Activated CD4-positive, alpha-beta T cell treated with anti-CD3 and anti-CD28 coated beads, Interleukin-2, amount 10 ng/mL, durations not matched to agents 7 days and 5 days (primary cell): Measurements from ENCODE around the gene JUND. TPM values are rescaled to one million over a fixed set of nuclear protein-coding genes. Genes with fewer than 3 reads are reported as not detected.

ENCODE experiments used
- CTCF ChIA-PET: fragments of 350-600 bp; sonication (Branson Sonifier 250); formaldehyde crosslinking; loops from one replicate; lab custom pipeline; 2021; ENCODE audit warnings: antibody characterized with exemption; lab: Charles Lee
- POLR2A ChIA-PET: fragments of 350-600 bp; sonication (Branson Sonifier 250); formaldehyde crosslinking; loops from one replicate; lab custom pipeline; 2021; ENCODE audit warnings: antibody characterized with exemption; lab: Charles Lee
- DNase-seq: peaks from one replicate; pipeline ENCODE4 v3.0.0-alpha.2; 2020
- H3K27ac Mint-ChIP-seq: one replicate; pipeline ENCODE4 v1.8.0; 2021; ENCODE audit warnings: mild to moderate bottlenecking, moderate library complexity, mixed read lengths
- H3K27me3 Mint-ChIP-seq: one replicate; pipeline ENCODE4 v1.8.0; 2021; ENCODE audit warnings: mixed read lengths
- H3K36me3 Mint-ChIP-seq: one replicate; pipeline ENCODE4 v1.8.0; 2021; ENCODE audit warnings: low read depth, mixed read lengths
- H3K4me1 Mint-ChIP-seq: one replicate; pipeline ENCODE4 v1.8.0; 2021; ENCODE audit warnings: mixed read lengths
- H3K4me3 Mint-ChIP-seq: one replicate; pipeline ENCODE4 v1.8.0; 2021; ENCODE audit warnings: mild to moderate bottlenecking, moderate library complexity, mixed read lengths
- H3K9me3 Mint-ChIP-seq: one replicate; pipeline ENCODE4 v1.8.0; 2021; ENCODE audit warnings: mixed read lengths
- total RNA-seq, 2 experiments: library from RNA; stranded (reverse); gene quantifications; one replicate each; pipeline ENCODE4 v1.2.3, GENCODE V29; 2021

JUND gene
- total RNA-seq, 2 experiments from 2014 or later = 343 to 347 TPM

DNA sequence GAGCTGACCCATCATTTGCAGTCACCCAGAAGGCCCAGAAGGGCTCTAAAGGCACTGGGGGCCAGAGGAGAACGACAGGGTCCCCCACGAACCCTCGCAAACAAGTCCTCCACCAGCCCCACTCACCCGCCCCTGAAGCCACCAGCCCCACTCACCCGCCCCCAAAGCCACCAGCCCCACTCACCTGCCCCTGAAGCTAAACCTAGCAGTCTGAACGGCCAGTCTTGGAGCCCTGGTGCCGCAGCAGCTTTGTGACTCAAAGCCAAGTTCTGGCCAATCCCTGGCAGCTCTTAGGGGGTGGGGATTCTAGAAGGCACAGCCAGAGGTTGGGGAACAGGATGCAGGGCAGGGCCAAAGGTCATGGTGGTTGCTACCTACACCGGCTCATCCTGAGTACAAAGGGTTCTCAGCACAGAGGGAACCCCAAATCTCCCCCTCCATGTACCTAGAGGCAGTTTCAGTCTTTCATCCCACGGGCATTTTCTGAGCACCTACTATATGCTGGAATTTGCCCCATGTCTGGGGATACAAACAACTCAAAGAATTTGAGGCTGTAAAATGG is 7.1 kb downstream of the JUND start, which contains the start of gene IQCN:
IQCN (minus strand) TSS at position 234 of the 562 bp plus-strand sequence. CDS start 4,974 bp downstream, outside the sequence.
- Mint-ChIP-seq H3K4me1 (peaks cover 35% of the 10 kb centered on the region), H3K4me3 (no peak within 1 kb of the TSS), H3K9me3 (no peaks in the 10 kb centered on the region), H3K27me3 (no peaks in the 10 kb centered on the region), H3K27ac (no peak within 1 kb of the TSS), H3K36me3 (peaks cover 46% of the 10 kb centered on the region)
- ChIA-PET POLR2A (interaction anchor here (0.7 to 1.6 kb wide), 2 partner anchors 47 to 54 kb away, joined by 3 to 4 read pairs; no protein-coding TSS in a partner anchor), CTCF (interaction anchor here (1.0 to 12.7 kb wide), 5 partner anchors 19 to 114 kb away, joined by 3 to 162 read pairs (median 6); a partner anchor contains a TSS)
- DNase-seq = peak; percentile 44

DNA sequence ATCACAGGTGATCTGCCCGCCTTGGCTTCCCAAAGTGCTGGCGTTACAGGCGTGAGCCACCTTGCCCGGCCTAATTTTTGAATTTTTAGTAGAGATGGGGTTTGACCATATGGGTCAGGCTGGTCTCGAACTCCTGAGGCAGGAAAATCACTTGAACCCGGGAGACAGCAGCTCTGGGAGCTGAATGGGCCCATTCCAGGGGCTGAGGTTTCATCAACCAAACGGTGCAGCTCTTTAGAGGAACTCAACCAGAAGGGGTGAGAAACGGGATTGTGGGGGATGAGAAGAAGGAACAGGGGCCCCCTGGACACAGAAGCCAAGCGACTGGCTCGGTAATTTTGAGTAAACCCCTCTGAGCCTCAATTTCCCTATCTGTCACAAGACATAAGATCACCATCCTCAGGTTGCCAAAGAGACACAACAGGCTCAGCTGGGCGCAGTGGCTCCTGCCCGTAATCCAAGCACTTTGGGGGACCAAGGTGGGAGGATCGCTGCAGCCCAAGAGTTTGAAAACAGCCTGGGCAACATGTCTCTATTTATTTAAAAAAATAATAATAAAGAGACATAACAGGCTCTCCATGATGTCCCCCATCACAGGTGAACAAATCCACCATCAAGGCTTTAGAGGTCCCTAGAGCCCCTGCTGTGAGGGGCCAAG is 7.7 kb downstream of the JUND start:
- Mint-ChIP-seq H3K27ac (no peak overlapping the region), H3K27me3 (no peaks in the 10 kb centered on the region), H3K36me3 (peaks cover 44% of the 10 kb centered on the region), H3K4me1 (peaks cover 30% of the 10 kb centered on the region), H3K9me3 (no peaks in the 10 kb centered on the region), H3K4me3 (no peak overlapping the region)
- no peak for DNase-seq
- ChIA-PET POLR2A (interaction anchor here (0.7 kb wide), 1 partner anchor 55 kb away, joined by 3 read pairs; no protein-coding TSS in a partner anchor), CTCF (interaction anchor here (1.0 to 12.7 kb wide), 3 partner anchors 18 to 115 kb away, joined by 3 to 162 read pairs (median 6); a partner anchor contains a TSS)

DNA sequence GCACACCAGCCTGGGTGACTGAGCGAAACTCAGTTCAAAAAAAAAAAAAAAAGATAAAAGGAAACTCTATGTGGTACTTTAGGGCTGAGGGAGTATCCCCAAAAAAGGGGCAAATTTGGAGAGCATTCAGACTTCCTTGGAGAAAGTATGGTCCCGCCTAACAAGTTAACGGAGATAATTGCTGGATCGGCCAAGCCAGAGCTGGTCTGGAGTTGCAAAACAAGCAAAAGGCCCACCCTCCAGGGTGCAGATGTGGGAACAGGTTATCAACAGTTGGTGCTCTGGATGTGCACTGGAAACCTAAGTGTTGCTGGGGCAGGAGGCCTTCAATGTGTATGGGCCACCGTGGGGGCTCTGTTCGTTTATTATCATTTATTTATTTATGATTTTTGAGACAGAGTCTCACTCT is 10.0 kb downstream of the JUND start:
- H3K4me1 Mint-ChIP-seq = peaks cover 18% of the 10 kb centered on the region
- H3K9me3 Mint-ChIP-seq = no peaks in the 10 kb centered on the region
- peaks cover 36% of the 10 kb centered on the region for H3K36me3 Mint-ChIP-seq
- no peak for DNase-seq
- ChIA-PET POLR2A (interaction anchor here (0.7 kb wide), 1 partner anchor 260 kb away, joined by 4 read pairs; no protein-coding TSS in a partner anchor), CTCF (interaction anchor here (0.6 to 12.7 kb wide), 8 partner anchors 8 to 140 kb away, joined by 3 to 162 read pairs (median 4); no protein-coding TSS in a partner anchor)
- no peaks in the 10 kb centered on the region for H3K27me3 Mint-ChIP-seq
- no peak overlapping the region for H3K4me3 Mint-ChIP-seq
- no peak overlapping the region for H3K27ac Mint-ChIP-seq

DNA sequence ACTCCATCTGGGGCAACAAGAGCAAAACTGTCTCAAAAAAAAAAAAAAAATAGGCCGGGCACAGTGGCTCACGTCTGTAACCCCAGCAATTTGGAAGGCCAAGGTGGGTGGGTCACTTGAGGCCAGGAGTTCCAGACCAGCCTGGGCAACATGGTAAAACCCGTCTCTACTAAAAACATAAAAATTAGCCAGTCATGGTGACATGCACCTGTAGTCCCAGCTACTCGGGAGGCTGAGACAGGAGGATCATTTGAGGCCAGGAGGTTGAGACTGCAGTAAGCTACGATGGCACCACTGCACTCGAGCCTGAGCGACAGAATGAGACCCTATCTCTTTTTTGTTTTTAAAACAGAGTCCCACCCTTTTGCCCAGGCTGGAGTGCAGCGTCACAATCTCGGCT is 11.1 kb downstream of the JUND start:
- Mint-ChIP-seq H3K27ac (no peak overlapping the region), H3K4me1 (peaks cover 16% of the 10 kb centered on the region), H3K4me3 (no peak overlapping the region), H3K36me3 (peaks cover 37% of the 10 kb centered on the region), H3K9me3 (no peaks in the 10 kb centered on the region), H3K27me3 (no peaks in the 10 kb centered on the region)
- no peak for DNase-seq
- CTCF ChIA-PET = interaction anchor here (0.7 to 12.7 kb wide), 5 partner anchors 9 to 72 kb away, joined by 3 to 162 read pairs (median 4); no protein-coding TSS in a partner anchor
- POLR2A ChIA-PET = interaction anchor here (0.7 kb wide), 1 partner anchor 79 kb away, joined by 6 read pairs; no protein-coding TSS in a partner anchor

GRCh38 chr19:18269070-18269723 is 12.2 kb downstream of the JUND start:
- peak overlapping the region; percentile 46 for H3K27ac Mint-ChIP-seq
- H3K4me1 Mint-ChIP-seq = peaks cover 5% of the 10 kb centered on the region
- H3K9me3 Mint-ChIP-seq = no peaks in the 10 kb centered on the region
- POLR2A ChIA-PET = no interaction called here
- no peak for DNase-seq
- CTCF ChIA-PET = interaction anchor here (0.6 to 12.7 kb wide), 7 partner anchors 10 to 275 kb away, joined by 3 to 162 read pairs (median 4); no protein-coding TSS in a partner anchor
- no peaks in the 10 kb centered on the region for H3K27me3 Mint-ChIP-seq
- H3K4me3 Mint-ChIP-seq = no peak overlapping the region
- peaks cover 26% of the 10 kb centered on the region for H3K36me3 Mint-ChIP-seq

DNA sequence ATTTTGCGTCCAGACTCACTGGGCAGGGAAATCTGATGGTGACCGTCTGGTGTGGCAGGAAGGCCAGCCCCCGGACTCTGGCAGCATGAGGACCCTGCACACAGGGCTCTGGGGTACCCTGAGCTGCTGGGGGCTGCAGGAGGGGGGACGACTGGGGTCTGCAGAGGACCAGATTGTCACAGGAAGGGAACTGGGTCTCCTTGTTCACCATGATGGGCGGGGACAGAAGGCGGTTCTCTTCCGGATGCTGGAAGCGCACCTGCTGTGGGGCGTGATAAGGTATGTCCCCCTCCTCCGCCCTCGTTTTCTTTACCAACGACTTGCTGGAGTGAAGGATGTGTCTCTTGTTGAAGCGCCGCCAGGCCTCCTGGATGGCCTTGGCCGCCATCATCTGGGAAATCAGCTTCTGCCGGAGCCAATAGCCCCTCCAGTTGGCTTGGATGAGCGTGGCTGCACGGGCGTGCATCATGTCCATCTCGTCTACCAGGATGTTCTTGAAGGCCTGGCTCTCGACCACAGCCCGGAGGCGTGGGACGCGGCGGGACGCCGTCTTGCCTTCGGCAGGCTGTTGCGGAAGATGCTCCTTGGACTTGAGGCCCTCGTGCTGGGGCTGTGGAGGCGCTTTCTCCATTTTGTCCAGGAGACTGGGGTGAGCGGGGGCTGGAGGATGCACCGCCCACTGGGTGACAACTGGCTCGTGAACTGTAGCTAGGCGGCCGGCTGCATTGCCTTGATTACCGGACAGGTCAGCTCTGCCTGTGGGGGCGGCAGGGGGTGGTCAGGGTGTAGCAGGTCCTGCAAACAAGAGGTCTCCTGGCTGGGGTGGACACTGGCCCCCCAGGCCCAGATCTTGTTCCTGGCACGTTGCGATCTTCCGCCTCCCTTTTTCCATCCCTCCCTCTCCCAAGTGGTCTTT is 14.4 kb downstream of the JUND start:
- no peak for DNase-seq

GRCh38 chr19:18265582-18265981 is 15.8 kb downstream of the JUND start:
- DNase-seq = no peak
- Mint-ChIP-seq H3K27ac (no peak overlapping the region), H3K4me3 (no peak overlapping the region), H3K36me3 (peaks cover 21% of the 10 kb centered on the region), H3K9me3 (no peaks in the 10 kb centered on the region), H3K27me3 (no peaks in the 10 kb centered on the region), H3K4me1 (peaks cover 5% of the 10 kb centered on the region)
- CTCF ChIA-PET = no interaction called here
- POLR2A ChIA-PET = no interaction called here

More for the DNA sequence above, 14.4 kb downstream of the JUND start:
- no peaks in the 10 kb centered on the region for H3K27me3 Mint-ChIP-seq
- H3K36me3 Mint-ChIP-seq = peaks cover 21% of the 10 kb centered on the region
- peaks cover 5% of the 10 kb centered on the region for H3K4me1 Mint-ChIP-seq
- ChIA-PET CTCF (interaction anchor here (4.3 kb wide), 1 partner anchor 12 kb away, joined by 34 read pairs; no protein-coding TSS in a partner anchor), POLR2A (no interaction called here)
- H3K9me3 Mint-ChIP-seq = no peaks in the 10 kb centered on the region
- H3K27ac Mint-ChIP-seq = no peak overlapping the region
- no peak overlapping the region for H3K4me3 Mint-ChIP-seq

DNA sequence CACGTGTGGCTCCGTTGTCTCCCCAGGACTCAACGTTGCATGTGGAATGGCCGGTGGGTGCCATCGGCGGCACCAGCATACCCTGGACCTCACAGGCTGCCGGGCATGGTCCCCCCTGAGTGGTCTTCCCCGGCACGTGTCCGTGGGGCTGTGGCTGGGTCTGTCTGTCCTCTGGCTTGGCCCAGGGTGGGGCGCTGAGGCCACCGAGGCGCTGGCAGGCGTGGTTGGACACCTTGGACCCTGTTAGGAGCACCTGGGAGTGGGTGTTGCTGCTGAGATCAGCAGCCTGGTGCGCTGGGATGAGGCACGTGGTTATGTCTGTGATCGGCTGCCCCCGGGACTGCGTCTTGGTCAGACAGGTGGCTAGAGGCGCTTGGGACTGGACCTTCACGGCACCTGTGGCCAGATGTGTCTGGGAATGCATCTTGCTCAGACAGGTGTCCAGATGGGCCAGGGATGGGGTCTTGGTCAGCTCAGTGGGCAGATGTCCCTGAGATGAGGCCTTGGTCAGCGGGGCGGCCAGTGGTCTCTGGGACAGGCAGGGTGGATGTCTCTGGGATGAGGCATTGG is 16.4 kb downstream of the JUND start:
- Mint-ChIP-seq H3K4me1 (peaks cover 5% of the 10 kb centered on the region), H3K27me3 (no peaks in the 10 kb centered on the region), H3K4me3 (no peak overlapping the region), H3K9me3 (no peaks in the 10 kb centered on the region), H3K27ac (no peak overlapping the region), H3K36me3 (peaks cover 21% of the 10 kb centered on the region)
- CTCF ChIA-PET = interaction anchor here (1.5 kb wide), 1 partner anchor 45 kb away, joined by 3 read pairs; no protein-coding TSS in a partner anchor
- no peak for DNase-seq
- POLR2A ChIA-PET = no interaction called here

- Mint-ChIP-seq H3K27me3 (no peaks in the 10 kb centered on the region), H3K9me3 (no peaks in the 10 kb centered on the region), H3K27ac (no peak overlapping the region), H3K4me3 (no peak overlapping the region), H3K36me3 (peaks cover 21% of the 10 kb centered on the region), H3K4me1 (peaks cover 5% of the 10 kb centered on the region)
- POLR2A ChIA-PET = no interaction called here
- CTCF ChIA-PET = interaction anchor here (1.5 to 4.1 kb wide), 3 partner anchors 10 to 45 kb away, joined by 3 to 20 read pairs (median 4); no protein-coding TSS in a partner anchor
- DNase-seq = no peak
These were observed 17.1 kb downstream of the JUND start for GRCh38 chr19:18264137-18264854.

GRCh38 chr19:18263324-18264136 is 17.9 kb downstream of the JUND start:
- no peaks in the 10 kb centered on the region for H3K27me3 Mint-ChIP-seq
- peaks cover 17% of the 10 kb centered on the region for H3K36me3 Mint-ChIP-seq
- peaks cover 5% of the 10 kb centered on the region for H3K4me1 Mint-ChIP-seq
- no peak for DNase-seq
- POLR2A ChIA-PET = no interaction called here
- no peaks in the 10 kb centered on the region for H3K9me3 Mint-ChIP-seq
- H3K27ac Mint-ChIP-seq = no peak overlapping the region
- H3K4me3 Mint-ChIP-seq = no peak overlapping the region
- CTCF ChIA-PET = interaction anchor here (0.7 to 4.1 kb wide), 6 partner anchors 10 to 65 kb away, joined by 3 to 20 read pairs (median 4); partner anchors contain the start of gene JUND
